CD8-positive, alpha-beta memory T cell (primary cell): ENCODE results near the gene ZNF680. TPM values are rescaled to one million over a fixed set of nuclear protein-coding genes. Genes with fewer than 3 reads are reported as not detected.

ENCODE experiments used
- polyA plus RNA-seq: library from polyadenylated mRNA; unstranded; fragments of 300-500 nt; fragmentation: Illumina TruSeq; gene quantifications from one replicate; pipeline ENCODE4 v1.2.3, GENCODE V29; 2021
- total RNA-seq, 2 experiments: library from RNA; stranded (reverse); gene quantifications; one replicate each; pipeline ENCODE4 v1.2.3, GENCODE V29; 2021

The ZNF680 gene
- total and polyA plus RNA-seq, 3 experiments from 2014 or later, result 9.2 to 11.1 (median 9.4) TPM

Other genes starting within 250 kb of the ZNF680 start
- gene ZNF736, start 249.1 kb downstream of the ZNF680 start, total RNA-seq, result 10 to 100 TPM; 22.8 to 24.1 TPM
- gene ZNF736, start 249.1 kb downstream of the ZNF680 start, polyA plus RNA-seq, result 1.7 TPM
- 10 to 100 TPM; 13.5 to 14.2 TPM for gene ZNF107, start 103.1 kb upstream of the ZNF680 start, total RNA-seq
- 9.9 TPM for gene ZNF107, start 103.1 kb upstream of the ZNF680 start, polyA plus RNA-seq
- 10 to 100 TPM in 1 of 2 experiments, 1 to 10 TPM in 1; 9.5 to 10.4 TPM for gene ZNF138, start 231.4 kb upstream of the ZNF680 start, total RNA-seq
- 10.7 TPM for gene ZNF138, start 231.4 kb upstream of the ZNF680 start, polyA plus RNA-seq